HG03575 (cell line): ENCODE measurements around the gene AFG1L.
"Not testable (repeated sequence)": the region's sequence is repeated elsewhere in the genome, so short reads cannot be mapped to it uniquely, and the experiment has no call there.

ENCODE experiments used
- ATAC-seq: cut with Tn5 transposase; IDR thresholded peaks from one replicate; pipeline ENCODE4 v1.9.1; 2021; ENCODE audit not compliant: unreplicated experiment, insufficient number of reproducible peaks, low FRiP score; ENCODE audit errors: extremely low read depth

The AFG1L gene

GRCh38 chr6:108294727-108295625 lies at the start of gene AFG1L:
AFG1L (plus strand) TSS chr6:108295054; CDS start chr6:108295080, 26 bp downstream.
- peak; percentile 58 for ATAC-seq

DNA sequence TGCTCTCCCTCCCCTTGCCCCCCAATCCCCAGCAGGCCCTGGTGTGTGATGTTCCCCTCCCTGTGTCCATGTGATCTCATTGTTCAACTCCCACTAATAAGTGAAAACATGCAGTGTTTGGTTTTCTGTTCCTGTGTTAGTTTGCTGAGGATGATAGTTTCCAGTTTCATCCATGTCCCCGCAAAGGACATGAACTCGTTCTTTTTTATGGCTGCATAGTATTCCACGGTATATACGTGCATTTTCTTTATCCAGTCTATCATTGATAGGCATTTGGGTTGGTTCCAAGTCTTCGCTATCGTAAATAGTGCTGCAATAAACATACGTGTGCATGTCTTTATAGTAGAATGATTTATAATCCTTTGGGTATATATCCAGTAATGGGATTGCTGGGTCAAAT lies 49.8 kb upstream of the AFG1L start:
- ATAC-seq, result not testable (repeated sequence)

DNA sequence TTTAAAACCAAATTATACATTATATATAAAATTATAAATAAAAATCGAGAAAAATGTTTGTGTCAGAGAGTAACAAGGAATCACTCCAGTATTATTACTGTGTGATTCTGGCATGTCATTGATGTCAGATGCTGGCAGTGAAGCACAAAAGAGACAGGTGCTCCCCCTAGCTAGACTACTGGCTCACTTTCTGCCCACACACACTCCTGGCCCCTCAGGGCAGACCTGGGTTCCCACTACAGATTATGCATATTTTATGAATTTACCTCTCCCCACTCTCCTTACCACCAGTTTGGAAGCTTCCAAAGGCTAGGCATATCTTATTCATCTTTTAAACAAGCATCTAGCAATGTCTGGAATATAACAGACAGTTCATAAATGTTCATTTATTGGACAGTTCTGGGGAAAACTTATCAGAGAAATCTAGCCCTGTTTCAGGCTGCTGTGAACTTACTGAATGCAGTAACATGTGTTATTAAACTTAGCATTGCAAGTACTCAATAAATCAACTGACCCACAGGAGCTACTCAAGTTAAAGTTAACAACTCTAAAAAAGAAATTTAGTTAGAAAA lies 46.8 kb upstream of the AFG1L start:
- no peak for ATAC-seq

- no peak for ATAC-seq
These were observed 44.5 kb upstream of the AFG1L start for GRCh38 chr6:108250240-108250866.

DNA sequence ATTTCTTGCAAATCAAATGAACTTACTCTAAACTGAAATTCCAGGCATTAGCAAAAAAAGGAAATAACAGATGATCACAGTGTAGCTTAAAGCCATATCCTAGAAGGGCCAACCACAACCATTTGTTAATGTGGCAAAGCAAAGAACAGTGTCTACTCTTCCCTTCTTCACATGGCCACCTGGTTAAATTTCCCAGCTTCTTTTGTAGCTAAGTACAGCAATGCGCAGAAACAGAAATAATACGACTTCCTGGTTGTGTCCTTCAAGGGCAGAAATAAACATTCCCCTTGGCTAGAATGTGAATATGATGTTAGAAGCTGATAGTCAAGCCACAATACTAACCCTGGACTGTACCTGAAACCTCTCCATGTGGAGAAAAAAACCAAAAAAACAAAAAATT lies 43.6 kb upstream of the AFG1L start:
- ATAC-seq, result no peak

DNA sequence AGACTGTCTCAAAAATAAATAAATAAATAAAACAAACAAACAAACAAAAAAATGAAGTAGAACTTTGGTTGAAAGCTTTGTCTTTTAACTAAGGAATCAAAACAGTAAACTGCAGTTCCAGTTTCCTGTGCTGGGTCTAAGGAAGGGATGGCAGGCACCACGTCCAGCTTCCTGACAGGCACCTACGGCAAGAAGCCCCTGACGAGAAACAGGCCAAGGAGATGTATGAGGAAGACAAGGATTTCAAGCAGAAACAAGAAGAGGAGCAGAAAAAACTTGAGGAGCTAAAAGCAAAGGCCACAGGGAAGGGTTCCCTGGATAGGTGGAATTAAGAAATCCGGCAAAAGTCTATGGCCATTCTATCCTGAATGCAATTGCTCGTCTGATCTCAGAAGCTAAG lies 42.8 kb upstream of the AFG1L start:
- no peak for ATAC-seq

GRCh38 chr6:108253241-108253640 lies 41.6 kb upstream of the AFG1L start:
- no peak for ATAC-seq

- no peak for ATAC-seq
These were observed 40.1 kb upstream of the AFG1L start for GRCh38 chr6:108254433-108255410.

DNA sequence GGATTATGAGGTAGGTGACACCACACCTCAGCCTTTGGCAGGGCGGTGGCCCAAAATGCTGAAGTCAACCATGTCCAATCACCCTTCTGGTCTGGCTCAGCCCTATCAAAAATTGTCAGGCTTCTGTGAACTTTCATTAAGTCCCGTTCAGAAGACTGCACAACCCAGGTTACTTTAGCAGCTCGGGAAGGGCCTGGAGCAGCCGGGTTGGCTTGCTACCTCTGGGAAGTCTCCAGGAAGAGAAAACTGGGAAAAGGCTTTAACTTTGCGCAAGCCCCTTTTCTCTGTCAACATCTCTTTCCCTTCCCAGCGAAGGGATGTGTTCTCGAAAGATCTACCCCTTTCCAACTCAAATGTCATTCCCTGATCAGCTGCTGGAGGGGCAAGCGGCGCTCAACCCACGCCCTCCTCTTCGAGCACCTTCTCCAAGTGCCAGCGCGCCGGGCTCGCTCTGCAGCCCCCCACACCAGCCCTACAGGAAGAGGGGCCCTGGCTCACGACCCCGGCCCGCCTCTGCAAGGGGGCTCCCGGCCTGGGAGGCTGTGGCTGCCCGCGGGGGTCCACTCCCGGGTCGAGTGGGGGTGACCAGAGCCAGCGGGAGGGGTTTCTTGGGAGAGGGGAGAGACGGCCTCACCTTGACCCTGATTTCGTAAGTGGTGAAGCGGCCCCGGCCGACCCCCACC lies 34.6 kb upstream of the AFG1L start:
- ATAC-seq, result no peak

GRCh38 chr6:108260809-108261569 lies 33.9 kb upstream of the AFG1L start, which contains the start of gene SNX3:
SNX3 (minus strand) TSS chr6:108261040; CDS start chr6:108260921, 119 bp downstream.
- ATAC-seq, result peak; percentile 73

- no peak for ATAC-seq
These were observed 31.5 kb upstream of the AFG1L start for GRCh38 chr6:108263371-108263770.

DNA sequence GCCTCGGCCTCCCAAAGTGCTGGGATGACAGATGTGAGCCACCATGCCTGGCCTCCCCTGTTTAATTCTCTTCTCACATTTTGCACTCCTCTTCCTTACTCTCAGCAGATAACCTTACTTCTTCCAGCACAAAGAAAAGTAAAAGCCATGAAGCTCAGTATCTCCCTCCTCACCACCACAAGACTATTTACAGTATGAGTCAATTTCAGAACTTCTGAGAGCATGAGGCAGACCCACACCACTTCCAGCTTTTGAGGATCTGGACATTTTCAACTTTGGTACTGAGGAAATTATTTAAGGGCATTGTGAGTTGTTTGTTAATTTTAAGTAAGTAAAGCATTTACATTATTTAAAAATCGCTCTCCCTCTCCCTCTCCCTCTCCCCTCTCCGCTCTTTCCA lies 26.0 kb upstream of the AFG1L start:
- ATAC-seq, result no peak

DNA sequence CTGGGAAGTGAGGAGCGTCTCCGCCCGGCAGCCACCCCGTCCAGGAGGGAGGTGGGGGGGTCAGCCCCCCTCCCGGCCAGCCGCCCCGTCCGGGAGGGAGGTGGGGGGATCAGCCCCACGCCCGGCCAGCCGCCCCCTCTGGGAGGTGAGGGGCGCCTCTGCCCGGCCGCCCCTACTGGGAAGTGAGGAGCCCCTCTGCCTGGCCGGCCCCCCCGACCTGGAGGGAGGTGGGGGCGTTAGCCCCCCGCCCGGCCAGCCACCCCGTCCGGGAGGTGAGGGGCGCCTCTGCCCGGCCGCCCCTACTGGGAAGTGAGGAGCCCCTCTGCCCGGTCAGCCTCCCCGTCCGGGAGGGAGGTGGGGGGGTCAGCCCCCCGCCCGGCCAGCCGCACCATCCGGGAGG lies 24.9 kb upstream of the AFG1L start:
- not testable (repeated sequence) for ATAC-seq

- ATAC-seq, result no peak
These were observed 20.3 kb upstream of the AFG1L start for GRCh38 chr6:108274546-108274945.

DNA sequence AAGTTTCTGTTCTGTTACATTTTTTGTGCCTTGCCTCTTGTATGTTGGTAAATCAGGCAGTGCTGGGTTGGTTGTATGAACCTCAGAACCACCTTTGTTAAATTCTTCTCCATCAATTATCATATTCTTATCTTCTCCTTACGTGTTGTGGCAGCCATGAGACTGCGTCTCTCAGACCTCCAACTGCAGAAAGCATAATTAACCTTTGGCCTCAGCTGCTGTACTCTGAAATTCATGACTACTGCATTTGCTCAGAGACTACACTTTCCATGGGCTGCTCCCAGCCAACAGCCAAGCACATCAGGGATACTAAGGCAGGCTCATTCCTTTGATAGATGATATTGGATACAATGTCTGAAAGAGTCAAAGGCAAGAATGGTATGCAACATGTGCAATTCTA lies 18.9 kb upstream of the AFG1L start:
- ATAC-seq, result no peak

DNA sequence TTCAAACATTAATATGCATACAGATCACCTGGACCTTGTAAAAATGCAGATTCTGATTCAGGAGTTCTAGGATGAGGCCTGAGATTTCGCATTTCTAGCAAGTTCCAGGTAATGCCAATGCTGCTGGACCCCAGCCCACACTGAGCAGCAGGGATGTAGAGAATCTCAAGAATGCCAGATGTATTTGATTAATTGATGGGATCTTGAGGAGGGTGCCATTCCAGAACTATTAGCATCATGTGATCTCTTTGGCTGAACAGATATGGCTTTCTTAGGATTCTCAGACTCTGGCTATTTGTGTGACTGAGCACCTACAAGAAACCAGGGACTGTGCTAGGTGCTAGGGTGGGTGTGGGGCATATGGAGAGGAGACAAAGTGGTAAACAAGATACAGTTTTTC lies 17.6 kb upstream of the AFG1L start:
- ATAC-seq, result no peak

GRCh38 chr6:108277831-108278230 lies 17.0 kb upstream of the AFG1L start:
- no peak for ATAC-seq

- no peak for ATAC-seq
These were observed 9.5 kb upstream of the AFG1L start for GRCh38 chr6:108285381-108285780.
